CD4-positive, alpha-beta T cell treated with Interleukin-6 for 4 hours (primary cell): ENCODE measurements around the gene DICER1.

ENCODE experiments used
- DNase-seq: peaks from one replicate; pipeline ENCODE4 v3.0.0-alpha.2; 2020; ENCODE audit warnings: mixed read lengths

The DICER1 gene

DNA sequence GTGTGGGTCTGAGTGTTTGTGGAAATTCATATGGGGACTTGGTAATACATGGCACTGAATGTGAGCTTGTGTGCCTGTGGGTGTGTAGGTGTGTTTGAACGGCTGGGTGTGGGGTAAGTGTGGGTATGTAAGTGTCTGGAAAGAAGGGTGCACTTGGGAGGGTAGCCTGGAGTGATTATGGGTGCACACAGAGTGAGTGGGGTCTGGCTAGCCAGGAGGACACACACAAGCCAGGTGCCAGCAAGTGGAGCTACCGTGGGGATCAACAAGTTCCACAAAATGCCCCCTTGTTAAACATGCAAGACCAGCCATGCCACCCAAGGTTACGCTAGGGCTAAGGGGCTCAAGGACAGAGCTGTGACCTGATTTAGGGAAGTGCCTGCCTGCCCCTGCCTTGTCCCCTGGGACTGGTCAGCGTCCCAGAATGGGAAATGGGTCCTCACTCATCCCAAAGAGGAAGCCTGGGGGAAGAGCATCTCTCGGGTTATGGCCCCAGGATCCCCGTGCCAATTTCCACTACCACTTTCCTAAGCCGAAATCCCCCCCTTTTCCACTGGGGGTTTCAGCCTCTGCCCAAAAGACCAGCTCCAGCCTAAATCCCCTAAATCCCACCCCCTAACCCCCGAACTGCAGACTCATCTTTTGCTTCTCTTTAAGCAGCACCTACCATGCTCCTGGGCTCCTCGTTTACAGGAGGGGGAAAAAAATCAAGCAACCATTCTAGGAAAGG lies 118.6 kb downstream of the DICER1 start:
- DNase-seq, result no peak

DNA sequence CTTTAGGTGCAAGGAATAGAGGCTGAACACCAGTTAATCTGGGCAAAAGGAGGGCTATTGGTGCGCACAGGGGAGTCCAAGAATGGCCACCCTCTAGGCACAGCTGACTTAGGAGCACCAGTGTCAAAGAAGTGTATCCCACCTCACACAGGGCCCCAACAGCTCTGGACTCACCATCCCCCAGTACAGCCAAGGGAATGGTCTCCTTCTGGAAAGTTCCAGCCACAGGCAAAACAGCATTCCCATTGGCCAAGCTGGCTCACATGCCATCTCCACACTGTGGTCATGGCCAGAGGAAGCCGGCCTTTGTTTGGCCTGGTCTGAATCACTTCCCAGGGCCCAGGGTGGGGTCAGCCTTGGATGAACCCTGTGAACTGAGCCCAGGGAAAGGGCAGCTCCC lies 120.1 kb downstream of the DICER1 start:
- DNase-seq, result no peak
